Right atrium auricular region (tissue), 2 donors: ENCODE measurements around the gene ARL8B. TPM values are rescaled to one million over a fixed set of nuclear protein-coding genes. Genes with fewer than 3 reads are reported as not detected.
"Not testable (repeated sequence)": the region's sequence is repeated elsewhere in the genome, so short reads cannot be mapped to it uniquely, and the experiment has no call there.

Experiments
- DNase-seq: peaks from one replicate; pipeline ENCODE4 v3.0.0-alpha.2; 2019; ENCODE audit warnings: low spot score
- H3K27ac ChIP-seq, 2 donors: fragments of 200-600 bp; sonication (generic); 1 replicate in 1 of 2; 2 replicates in 1 of 2; pipeline ENCODE4 v1.5.1; 2016 to 2019
- H3K27me3 ChIP-seq, 2 donors: fragments of 200-600 bp; sonication (generic); one replicate each; pipeline versions ENCODE4 v1.5.1 to v1.6.0; 2017 to 2019
- H3K36me3 ChIP-seq: fragments of 200-600 bp; sonication (generic); one replicate; pipeline ENCODE4 v1.5.1; 2016
- H3K4me1 ChIP-seq, 2 donors: fragments of 200-600 bp; sonication (generic); one replicate each; pipeline versions ENCODE4 v1.5.1 to v1.6.0; 2017 to 2019
- H3K4me3 ChIP-seq, 2 donors: fragments of 200-600 bp; sonication (generic); 1 replicate in 1 of 2; 2 replicates in 1 of 2; pipeline ENCODE4 v1.5.1; 2017 to 2019; ENCODE audit warnings: mild to moderate bottlenecking in 1 of 2, moderate library complexity in 1 of 2
- H3K9me3 ChIP-seq, 2 donors: fragments of 200-600 bp; sonication (generic); one replicate each; pipeline ENCODE4 v1.5.1; 2019
- CTCF ChIP-seq, 2 donors: fragments of 200-600 bp; sonication (generic); IDR thresholded peaks; one replicate each; pipeline ENCODE4 v1.5.1; 2019; ENCODE audit warnings: antibody characterized with exemption in 2 of 2
- total RNA-seq, 2 donors: library from RNA; depleted of rRNA; stranded (reverse); fragments of >200 nt; gene quantifications; one replicate each; pipeline ENCODE4 v1.1.0, GENCODE V29; 2016

Gene ARL8B
- total RNA-seq, 2 donors from 2014 or later = 33.9 to 35.6 TPM

GRCh38 chr3:5143464-5143863, 21.4 kb downstream of the ARL8B start:
- peaks cover 0 to 33% of the 10 kb centered on the region in 2 donors for H3K4me1 ChIP-seq
- H3K27ac ChIP-seq = no peak overlapping the region
- no peaks in the 10 kb centered on the region for H3K36me3 ChIP-seq
- no peak for TF ChIP-seq CTCF (IDR thresholded peaks at IDR 0.05)
- DNase-seq = no peak
- no peaks in the 10 kb centered on the region for H3K27me3 ChIP-seq
- no peak overlapping the region for H3K4me3 ChIP-seq
- H3K9me3 ChIP-seq = peaks cover 0 to 8% of the 10 kb centered on the region in 2 donors

GRCh38 chr3:5144316-5144994, 22.4 kb downstream of the ARL8B start:
- no peaks in the 10 kb centered on the region for H3K27me3 ChIP-seq
- no peak overlapping the region for H3K4me3 ChIP-seq
- no peak overlapping the region for H3K27ac ChIP-seq
- TF ChIP-seq CTCF (IDR thresholded peaks at IDR 0.05) = no peak
- H3K4me1 ChIP-seq = peaks cover 0 to 27% of the 10 kb centered on the region in 2 donors
- no peaks in the 10 kb centered on the region for H3K36me3 ChIP-seq
- peaks cover 0 to 8% of the 10 kb centered on the region in 2 donors for H3K9me3 ChIP-seq
- no peak for DNase-seq

DNA sequence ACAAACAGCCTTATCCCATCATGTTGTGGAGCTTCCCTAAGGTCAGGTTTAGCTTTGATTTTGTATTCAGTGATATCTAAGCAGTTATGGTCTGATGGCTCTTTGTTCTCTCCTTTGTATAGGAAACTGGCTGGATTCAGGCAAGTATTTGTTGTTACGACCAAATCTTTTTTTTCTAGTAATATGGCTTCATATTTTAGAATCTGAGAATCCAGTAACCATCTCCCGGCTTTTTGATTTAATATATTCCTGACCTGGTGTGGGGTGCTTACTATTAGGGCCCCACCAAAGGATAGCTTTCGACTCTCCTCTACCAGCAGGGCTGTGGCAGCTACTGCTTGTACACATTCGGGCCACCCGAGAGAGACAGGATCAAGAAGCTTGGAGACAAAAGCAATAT, 23.0 kb downstream of the ARL8B start:
- Histone ChIP-seq H3K4me3 (no peak overlapping the region), H3K4me1 (peaks cover 0 to 21% of the 10 kb centered on the region in 2 donors), H3K27ac (no peak overlapping the region)

GRCh38 chr3:5147152-5147551, 25.1 kb downstream of the ARL8B start:
- H3K27ac ChIP-seq, H3K9me3 ChIP-seq, H3K36me3 ChIP-seq, DNase-seq, H3K4me3 ChIP-seq, H3K27me3 ChIP-seq: not testable (repeated sequence)
- peaks cover 0 to 13% of the 10 kb centered on the region in 2 donors for H3K4me1 ChIP-seq

More for the DNA sequence above, 23.0 kb downstream of the ARL8B start:
- Histone ChIP-seq H3K27me3 (no peaks in the 10 kb centered on the region), H3K36me3 (no peaks in the 10 kb centered on the region), H3K9me3 (peaks cover 0 to 8% of the 10 kb centered on the region in 2 donors)
- DNase-seq = no peak
- TF ChIP-seq CTCF (IDR thresholded peaks at IDR 0.05) = no peak

DNA sequence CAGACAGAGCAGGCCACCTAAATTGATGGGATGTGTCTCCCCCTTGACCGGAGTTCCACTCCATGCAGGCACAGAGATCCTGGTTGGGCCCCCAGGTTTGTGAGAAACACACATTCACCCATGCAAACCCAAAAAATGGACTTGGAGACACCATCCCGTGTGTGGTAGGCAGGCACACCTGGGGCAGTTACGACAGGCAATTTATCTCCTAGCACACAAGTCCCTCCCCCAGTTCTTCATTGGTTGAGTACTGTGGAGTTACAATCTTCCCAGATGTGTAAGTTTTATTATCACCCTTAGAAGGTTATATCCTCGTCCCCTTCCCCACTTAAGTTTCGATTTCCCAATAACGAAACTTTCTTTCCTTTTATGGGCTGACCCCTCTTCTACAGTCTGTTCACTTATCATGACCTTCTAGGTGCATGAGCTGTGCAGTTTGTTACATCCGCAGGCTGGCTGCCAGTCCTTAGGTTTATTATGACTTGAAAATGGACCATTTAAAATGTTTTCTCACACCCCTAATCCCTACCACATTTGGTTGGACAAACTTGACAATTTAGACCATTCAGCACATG, 27.3 kb downstream of the ARL8B start:
- Histone ChIP-seq H3K9me3 (peaks cover 0 to 2% of the 10 kb centered on the region in 2 donors), H3K4me3 (no peak overlapping the region), H3K4me1 (peaks cover 0 to 13% of the 10 kb centered on the region in 2 donors), H3K36me3 (no peaks in the 10 kb centered on the region), H3K27ac (no peak overlapping the region), H3K27me3 (no peaks in the 10 kb centered on the region)
- TF ChIP-seq CTCF (IDR thresholded peaks at IDR 0.05) = no peak
- DNase-seq = no peak

GRCh38 chr3:5151586-5151985, 29.5 kb downstream of the ARL8B start:
- no peak overlapping the region for H3K27ac ChIP-seq
- no peak overlapping the region for H3K4me3 ChIP-seq
- TF ChIP-seq CTCF (IDR thresholded peaks at IDR 0.05) = no peak
- peaks cover 0 to 13% of the 10 kb centered on the region in 2 donors for H3K4me1 ChIP-seq
- no peaks in the 10 kb centered on the region for H3K36me3 ChIP-seq
- no peaks in the 10 kb centered on the region for H3K9me3 ChIP-seq
- no peak for DNase-seq
- no peaks in the 10 kb centered on the region for H3K27me3 ChIP-seq
